ENCODE results near the gene ELOF1.

GRCh38 chr19:11587975-11588631 lies 29.1 kb upstream of the ELOF1 start:
- TF ChIP-seq GATA2 (IDR thresholded peaks at IDR 0.05; ENCODE audit: low read depth, low read length) (no peak), GATA3 (IDR thresholded peaks at IDR 0.05; ENCODE audit: low read depth, low read length) (no peak)
